H1 (cell line): Measurements from ENCODE around the gene NET1. TPM values are rescaled to one million over a fixed set of nuclear protein-coding genes. Genes with fewer than 3 reads are reported as not detected.

Experiments
- CTCF ChIA-PET: fragments of 300-600 bp; sonication (Branson Sonifier 250); formaldehyde crosslinking; loops from one replicate; lab custom pipeline; 2021; ENCODE audit not compliant: partially characterized antibody; lab: Charles Lee
- POLR2A ChIA-PET: fragments of 300-600 bp; sonication (Branson Sonifier 250); formaldehyde crosslinking; loops from one replicate; lab custom pipeline; 2021; ENCODE audit warnings: inconsistent platforms; ENCODE audit not compliant: partially characterized antibody; lab: Charles Lee
- DNase-seq, 2 experiments: peaks; one replicate each; pipeline versions ENCODE4 v3.0.0 to v3.0.0-alpha.2; 2010 to 2022; ENCODE audit warnings: low spot score in 2 of 2, low read depth in 1 of 2, mixed read lengths in 1 of 2
- FAIRE-seq: peaks from 2 replicates; lab custom pipeline; 2011; peaks lifted over from hg19 to GRCh38; lab: Jason Lieb, UNC
- H2AFZ ChIP-seq: 2 replicates; pipeline ENCODE4 v1.8.1; 2012; ENCODE audit warnings: low read length, inconsistent platforms
- H2AK5ac ChIP-seq: 2 replicates; pipeline ENCODE4 v1.6.1; 2013; ENCODE audit warnings: low read depth, low read length
- H2BK120ac ChIP-seq: replicated peaks from 2 replicates; pipeline ENCODE3; 2013; ENCODE audit warnings: low read depth, low read length, inconsistent platforms
- H2BK12ac ChIP-seq: 2 replicates; pipeline ENCODE4 v1.6.1; 2013; ENCODE audit warnings: low read depth, low read length
- H2BK15ac ChIP-seq: 2 replicates; pipeline ENCODE4 v1.6.1; 2013; ENCODE audit warnings: low read length
- H2BK20ac ChIP-seq: 2 replicates; pipeline ENCODE4 v1.6.1; 2013; ENCODE audit warnings: low read length
- H2BK5ac ChIP-seq: 2 replicates; pipeline ENCODE4 v1.6.1; 2013; ENCODE audit warnings: low read depth, low read length
- H3K14ac ChIP-seq: 2 replicates; pipeline ENCODE4 v1.6.1; 2013; ENCODE audit warnings: inconsistent platforms; ENCODE audit not compliant: insufficient read length
- H3K18ac ChIP-seq: 2 replicates; pipeline ENCODE4 v1.6.1; 2013; ENCODE audit warnings: low read length; ENCODE audit errors: extremely low read depth
- H3K23ac ChIP-seq: 2 replicates; pipeline ENCODE4 v1.6.1; 2013; ENCODE audit warnings: inconsistent platforms; ENCODE audit not compliant: insufficient read length
- H3K23me2 ChIP-seq: 2 replicates; pipeline ENCODE4 v1.6.1; 2013; ENCODE audit warnings: low read depth, low read length
- H3K27ac ChIP-seq: 2 replicates; pipeline ENCODE4 v1.6.1; 2011; ENCODE audit warnings: low read depth, low read length, inconsistent platforms
- H3K27me3 ChIP-seq, 4 experiments: replicated peaks in 1 of 4; 1 replicate in 1 of 4; 2 replicates in 3 of 4; pipeline versions ENCODE4 v1.6.1 to v1.8.1; 2011 to 2013; ENCODE audit warnings: low read length in 3 of 4, mild to moderate bottlenecking in 3 of 4, inconsistent platforms in 2 of 4, mixed read lengths in 2 of 4, moderate library complexity in 1 of 4; ENCODE audit not compliant: control insufficient read depth in 3 of 4, insufficient read depth in 3 of 4; ENCODE audit errors: extremely low read depth in 1 of 4
- H3K36me3 ChIP-seq, 4 experiments: 2 replicates each; pipeline versions ENCODE4 v1.6.1 to v1.8.1; 2011 to 2013; ENCODE audit warnings: mild to moderate bottlenecking in 4 of 4, low read length in 3 of 4, moderate library complexity in 2 of 4, control low read depth in 1 of 4, inconsistent platforms in 1 of 4; ENCODE audit not compliant: insufficient read depth in 4 of 4, control insufficient read depth in 2 of 4
- H3K4ac ChIP-seq: replicated peaks from 2 replicates; pipeline ENCODE3; 2013; ENCODE audit warnings: low read length, low read depth, mixed read lengths, inconsistent platforms; ENCODE audit not compliant: insufficient read length
- H3K4me1 ChIP-seq, 4 experiments: replicated peaks in 1 of 4; 1 replicate in 1 of 4; 2 replicates in 3 of 4; pipeline versions ENCODE4 v1.6.1 to v1.8.1; 2011 to 2013; ENCODE audit warnings: low read length in 3 of 4, inconsistent platforms in 2 of 4, mixed read lengths in 1 of 4; ENCODE audit not compliant: insufficient read depth in 4 of 4, control insufficient read depth in 3 of 4
- H3K4me2 ChIP-seq, 2 experiments: 2 replicates each; pipeline versions ENCODE4 v1.6.1 to v1.8.1; 2011 to 2013; ENCODE audit warnings: low read depth in 2 of 2, low read length in 2 of 2, control low read depth in 1 of 2, inconsistent platforms in 1 of 2, mild to moderate bottlenecking in 1 of 2; ENCODE audit not compliant: insufficient read depth in 1 of 2
- H3K4me3 ChIP-seq, 4 experiments: fragments of 200-600, 300-600 bp in 1 of 4; sonication (generic), shearing (Covaris generic), sonication (Bioruptor Twin) in 1 of 4; 2 replicates each; pipeline versions ENCODE4 v1.5.1 to v1.8.1; 2011 to 2016; ENCODE audit warnings: low read length in 4 of 4, low read depth in 3 of 4, control low read depth in 2 of 4, inconsistent platforms in 2 of 4, mild to moderate bottlenecking in 2 of 4, mixed read lengths in 1 of 4, moderate library complexity in 1 of 4; ENCODE audit not compliant: insufficient read depth in 2 of 4; ENCODE audit errors: extremely low read depth in 1 of 4
- H3K56ac ChIP-seq: replicated peaks from 2 replicates; pipeline ENCODE3; 2013; ENCODE audit warnings: low read depth, mild to moderate bottlenecking, mixed read lengths, low read length, inconsistent platforms; ENCODE audit not compliant: insufficient read length
- H3K79me1 ChIP-seq: 2 replicates; pipeline ENCODE4 v1.6.1; 2013; ENCODE audit warnings: low read depth, low read length, control low read depth
- H3K79me2 ChIP-seq, 2 experiments: 2 replicates each; pipeline versions ENCODE4 v1.6.1 to v1.8.1; 2012 to 2013; ENCODE audit warnings: low read length in 2 of 2, mild to moderate bottlenecking in 2 of 2, inconsistent platforms in 1 of 2; ENCODE audit not compliant: insufficient read depth in 2 of 2, control insufficient read depth in 1 of 2
- H3K9ac ChIP-seq, 4 experiments: replicated peaks in 1 of 4; 1 replicate in 1 of 4; 2 replicates in 3 of 4; pipeline versions ENCODE4 v1.6.1 to v1.8.1; 2011 to 2013; ENCODE audit warnings: low read depth in 3 of 4, low read length in 3 of 4, control low read depth in 2 of 4, mild to moderate bottlenecking in 2 of 4, moderate library complexity in 2 of 4, inconsistent platforms in 1 of 4; ENCODE audit errors: extremely low read depth in 1 of 4
- H3K9me3 ChIP-seq, 2 experiments: 2 replicates each; pipeline versions ENCODE4 v1.6.1 to v1.8.1; 2012 to 2013; ENCODE audit warnings: mild to moderate bottlenecking in 2 of 2, moderate library complexity in 2 of 2, control low read depth in 1 of 2, inconsistent platforms in 1 of 2, low read depth in 1 of 2, low read length in 1 of 2, mixed read lengths in 1 of 2; ENCODE audit not compliant: insufficient read depth in 2 of 2
- H4K20me1 ChIP-seq, 2 experiments: replicated peaks in 1 of 2; 2 replicates each; pipeline versions ENCODE3 to v1.8.1; 2011 to 2013; ENCODE audit warnings: inconsistent platforms in 2 of 2, low read length in 2 of 2, mild to moderate bottlenecking in 1 of 2; ENCODE audit not compliant: insufficient read depth in 2 of 2, control insufficient read depth in 1 of 2
- H4K5ac ChIP-seq: 2 replicates; pipeline ENCODE4 v1.6.1; 2013; ENCODE audit warnings: low read length, low read depth, mixed read lengths, inconsistent platforms; ENCODE audit not compliant: insufficient read length
- H4K8ac ChIP-seq: 2 replicates; pipeline ENCODE4 v1.8.0; 2013; ENCODE audit warnings: mild to moderate bottlenecking, moderate library complexity, low read length, inconsistent platforms; ENCODE audit not compliant: insufficient read depth; ENCODE audit errors: extremely low read depth
- H4K91ac ChIP-seq: replicated peaks from 2 replicates; pipeline ENCODE3; 2013; ENCODE audit warnings: low read length, mixed read lengths, inconsistent platforms; ENCODE audit not compliant: insufficient read length
- EGR1 ChIP-seq: IDR thresholded peaks from 2 replicates; pipeline ENCODE4 v1.6.1; 2011; ENCODE audit warnings: low read depth, low read length, borderline replicate concordance
- GTF2F1 ChIP-seq: IDR thresholded peaks from 2 replicates; pipeline ENCODE4 v1.6.1; 2012; ENCODE audit warnings: low read depth, low read length, improper control_type of control experiment, borderline replicate concordance
- MAFK ChIP-seq: IDR thresholded peaks from 2 replicates; pipeline ENCODE4 v1.6.1; 2012; ENCODE audit warnings: low read depth, mild to moderate bottlenecking, improper control_type of control experiment, low read length
- POLR2AphosphoS5 ChIP-seq: IDR thresholded peaks from 2 replicates; pipeline ENCODE4 v1.6.1; 2011; ENCODE audit warnings: low read depth, low read length
- POU5F1 ChIP-seq: IDR thresholded peaks from 2 replicates; pipeline ENCODE4 v1.6.1; 2011; ENCODE audit warnings: low read depth, mild to moderate bottlenecking, low read length, moderate library complexity
- RFX5 ChIP-seq: IDR thresholded peaks from 2 replicates; pipeline ENCODE4 v1.6.1; 2011; ENCODE audit warnings: low read depth, low read length, improper control_type of control experiment, borderline replicate concordance
- SIN3A ChIP-seq, 2 experiments: IDR thresholded peaks in 1 of 2; conservative IDR thresholded peaks in 1 of 2; 2 replicates each; pipeline ENCODE4 v1.6.1; 2011 to 2012; ENCODE audit warnings: low read length in 2 of 2, improper control_type of control experiment in 1 of 2, low read depth in 1 of 2, mild to moderate bottlenecking in 1 of 2
- TEAD4 ChIP-seq: IDR thresholded peaks from 2 replicates; pipeline ENCODE4 v1.6.1; 2012; ENCODE audit warnings: low read depth, low read length, inconsistent platforms, mixed read lengths
- WGBS, 2 experiments: shearing (Covaris generic) in 1 of 2; methylation state at CpG; one replicate each; pipeline versions ENCODE4 v1.1.6 to v1.1.7; 2013 to 2015; ENCODE audit warnings: low lambda C conversion rate in 2 of 2, mixed read lengths in 2 of 2, inconsistent platforms in 1 of 2, low coverage in 1 of 2, missing lambda C conversion rate in 1 of 2; ENCODE audit not compliant: insufficient replicate concordance in 2 of 2, insufficient coverage in 1 of 2, insufficient read length in 1 of 2; ENCODE audit errors: extremely low coverage in 1 of 2, missing lambda C conversion rate in 1 of 2; 5-methylcytosine and 5-hydroxymethylcytosine counted together
- polyA plus RNA-seq, 7 experiments: library from polyadenylated mRNA; depleted of rRNA in 3 of 7; stranded (reverse) in 5 of 7; unstranded in 2 of 7; fragments of >200 nt in 5 of 7; fragments of 200-250 nt in 2 of 7; gene quantifications; 1 replicate in 5 of 7; 2 replicates in 1 of 7; 4 replicates in 1 of 7; pipeline versions ENCODE4 v1.2.1 to v1.2.3, GENCODE V29; 2011 to 2013; ENCODE audit warnings: missing spikeins in 2 of 7, mixed read lengths in 2 of 7
- total RNA-seq: library from RNA; stranded (reverse); fragmentation: NEBNext Ultra II Directional; extraction: Animal tissue kit (Norgen Biotek cat#: 25700); gene quantifications from 2 replicates; pipeline ENCODE4 v1.2.1, GENCODE V29; 2021
- TF ChIP-seq, protein P1 (sequence below): IDR thresholded peaks from 2 replicates; pipeline ENCODE4 v1.6.1; 2012; ENCODE audit warnings: low read length, inconsistent platforms
- TF ChIP-seq, protein P2 (sequence below): IDR thresholded peaks from 2 replicates; pipeline ENCODE4 v1.6.1; 2012; ENCODE audit warnings: inconsistent platforms

NET1 gene
- total and polyA plus RNA-seq, 2 of the 8 experiments (the other 6 are each of a cell fraction or from before 2014, with no cell fraction given), result 21.5 to 117 TPM

DNA sequence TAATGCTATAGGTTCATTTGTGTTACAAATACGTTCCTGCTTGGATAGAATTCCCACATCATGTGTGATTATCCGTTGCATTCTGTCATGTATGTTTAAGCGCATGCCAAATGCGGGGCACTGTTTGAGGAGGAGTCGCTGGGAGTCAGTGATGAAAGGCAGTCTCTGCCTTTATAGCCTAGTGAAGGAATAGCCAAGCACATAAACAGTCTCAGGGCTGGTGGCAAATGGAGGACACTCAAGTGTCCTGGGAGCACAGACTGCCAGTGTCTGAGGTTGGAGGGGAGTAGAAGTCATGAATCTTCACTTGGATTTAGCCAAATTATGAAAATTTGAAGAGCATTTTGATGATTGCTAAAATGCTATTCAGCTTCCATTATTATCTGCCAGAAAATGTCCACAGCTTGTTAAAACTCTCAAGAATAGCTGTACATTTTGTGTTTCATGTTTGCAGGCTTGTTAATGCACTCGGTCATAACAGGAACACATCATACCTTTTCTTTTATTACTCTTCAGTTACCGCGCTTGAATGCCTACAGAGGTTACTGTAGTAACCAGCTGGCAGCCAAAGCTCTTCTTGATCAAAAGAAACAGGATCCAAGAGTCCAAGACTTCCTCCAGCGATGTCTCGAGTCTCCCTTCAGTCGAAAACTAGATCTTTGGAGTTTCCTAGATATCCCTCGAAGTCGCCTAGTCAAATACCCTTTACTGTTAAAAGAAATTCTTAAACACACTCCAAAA, 41.6 kb downstream of the NET1 start:
- H3K56ac ChIP-seq, result no peak overlapping the region
- H3K14ac ChIP-seq, result no peak overlapping the region
- no peaks in the 10 kb centered on the region for H3K9me3 ChIP-seq
- ChIA-PET CTCF (interaction anchor here (1.1 to 1.8 kb wide), 7 partner anchors 10 to 169 kb away, joined by 3 to 7 read pairs (median 5); no protein-coding TSS in a partner anchor), POLR2A (interaction anchor here (1.0 to 2.9 kb wide), 4 partner anchors 8 to 13 kb away, joined by 3 to 9 read pairs (median 6); no protein-coding TSS in a partner anchor)
- no peak overlapping the region for H3K4ac ChIP-seq
- H2BK15ac ChIP-seq, result no peak overlapping the region
- no peak overlapping the region for H4K91ac ChIP-seq
- WGBS, 2 experiments, result 95% methylated on average over 13 of the region's 13 CpGs; no CpG with 5 or more reads in 1 of the 2 experiments
- H3K79me2 ChIP-seq, result peaks cover 0 to 22% of the 10 kb centered on the region in 2 experiments; a peak in 3 of 4 replicates
- no peak overlapping the region for H3K23ac ChIP-seq
- H3K18ac ChIP-seq, result no peak overlapping the region
- no peak overlapping the region for H3K4me2 ChIP-seq
- H2BK20ac ChIP-seq, result no peak overlapping the region
- H4K20me1 ChIP-seq, result peaks cover 0 to 3% of the 10 kb centered on the region in 2 experiments
- H2BK12ac ChIP-seq, result no peak overlapping the region
- no peak overlapping the region for H2BK120ac ChIP-seq
- no peak overlapping the region for H2AK5ac ChIP-seq
- H3K36me3 ChIP-seq, result peaks cover 17 to 69% (median 56%) of the 10 kb centered on the region in 4 experiments
- no peak overlapping the region for H3K27ac ChIP-seq
- H3K23me2 ChIP-seq, result no peaks in the 10 kb centered on the region
- DNase-seq (no peak), FAIRE-seq (no peak)
- no peak overlapping the region for H2BK5ac ChIP-seq
- H4K5ac ChIP-seq, result no peak overlapping the region
- no peaks in the 10 kb centered on the region for H3K27me3 ChIP-seq
- H3K9ac ChIP-seq, result no peak overlapping the region
- H3K79me1 ChIP-seq, result no peaks in the 10 kb centered on the region
- no peak overlapping the region for H3K4me3 ChIP-seq
- H2AFZ ChIP-seq, result no peak overlapping the region
- H3K4me1 ChIP-seq, result peaks cover 0 to 3% (median 2%) of the 10 kb centered on the region in 4 experiments; a peak in 2 of 7 replicates
- no peak overlapping the region for H4K8ac ChIP-seq
- no peak for TF ChIP-seq EGR1
- TF ChIP-seq, protein P1, sequence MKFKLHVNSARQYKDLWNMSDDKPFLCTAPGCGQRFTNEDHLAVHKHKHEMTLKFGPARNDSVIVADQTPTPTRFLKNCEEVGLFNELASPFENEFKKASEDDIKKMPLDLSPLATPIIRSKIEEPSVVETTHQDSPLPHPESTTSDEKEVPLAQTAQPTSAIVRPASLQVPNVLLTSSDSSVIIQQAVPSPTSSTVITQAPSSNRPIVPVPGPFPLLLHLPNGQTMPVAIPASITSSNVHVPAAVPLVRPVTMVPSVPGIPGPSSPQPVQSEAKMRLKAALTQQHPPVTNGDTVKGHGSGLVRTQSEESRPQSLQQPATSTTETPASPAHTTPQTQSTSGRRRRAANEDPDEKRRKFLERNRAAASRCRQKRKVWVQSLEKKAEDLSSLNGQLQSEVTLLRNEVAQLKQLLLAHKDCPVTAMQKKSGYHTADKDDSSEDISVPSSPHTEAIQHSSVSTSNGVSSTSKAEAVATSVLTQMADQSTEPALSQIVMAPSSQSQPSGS, result no peak
- TF ChIP-seq TEAD4, result no peak
- no peak for TF ChIP-seq SIN3A (conservative IDR thresholded peaks at IDR 0.05 in 1 of 2, IDR thresholded peaks at IDR 0.05 in 1 of 2; ENCODE audit: low read depth in 1 of 2, low read length in 2 of 2)
- TF ChIP-seq MAFK, result no peak
- TF ChIP-seq RFX5, result no peak
- no peak for TF ChIP-seq POLR2AphosphoS5
- TF ChIP-seq POU5F1, result no peak
- no peak for TF ChIP-seq GTF2F1
- TF ChIP-seq, protein P2, sequence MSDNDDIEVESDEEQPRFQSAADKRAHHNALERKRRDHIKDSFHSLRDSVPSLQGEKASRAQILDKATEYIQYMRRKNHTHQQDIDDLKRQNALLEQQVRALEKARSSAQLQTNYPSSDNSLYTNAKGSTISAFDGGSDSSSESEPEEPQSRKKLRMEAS, result no peak
